ENCODE results near the gene FOXN1.

Gene FOXN1

DNA sequence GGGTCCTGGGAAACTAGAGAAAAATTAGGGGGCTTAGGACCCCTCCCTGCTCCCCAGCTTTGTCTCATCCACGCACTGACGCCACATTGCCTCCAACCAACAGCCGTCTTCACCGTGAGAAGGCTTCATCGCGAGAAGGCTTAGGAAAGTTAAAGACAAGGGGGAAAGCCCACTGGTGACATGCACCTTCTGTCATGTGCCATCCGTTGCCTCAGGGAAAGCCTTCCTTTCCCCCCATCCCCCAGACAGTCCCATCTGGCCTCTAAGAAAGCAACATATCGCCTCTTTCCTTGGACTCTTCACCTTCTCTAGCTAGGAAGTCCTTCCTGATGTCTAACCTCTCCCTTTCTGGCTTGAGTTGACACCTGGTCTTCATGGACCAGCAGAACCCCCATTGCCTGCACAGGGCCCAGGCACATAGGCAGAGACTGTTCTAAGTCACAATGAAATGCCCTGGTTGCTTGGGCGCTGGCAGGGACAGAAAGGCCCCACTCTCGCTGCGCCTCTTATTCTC lies 2.1 kb downstream of the FOXN1 start:
- H3K4me3 ChIP-seq (ENCODE audit: low read depth, low read length) = peak overlapping the region; percentile 18
- DNase-seq = peak; percentile 78
- no peaks in the 10 kb centered on the region for H3K36me3 ChIP-seq
- peak overlapping the region; percentile 89 for H3K27ac ChIP-seq
- TF ChIP-seq, protein P1, sequence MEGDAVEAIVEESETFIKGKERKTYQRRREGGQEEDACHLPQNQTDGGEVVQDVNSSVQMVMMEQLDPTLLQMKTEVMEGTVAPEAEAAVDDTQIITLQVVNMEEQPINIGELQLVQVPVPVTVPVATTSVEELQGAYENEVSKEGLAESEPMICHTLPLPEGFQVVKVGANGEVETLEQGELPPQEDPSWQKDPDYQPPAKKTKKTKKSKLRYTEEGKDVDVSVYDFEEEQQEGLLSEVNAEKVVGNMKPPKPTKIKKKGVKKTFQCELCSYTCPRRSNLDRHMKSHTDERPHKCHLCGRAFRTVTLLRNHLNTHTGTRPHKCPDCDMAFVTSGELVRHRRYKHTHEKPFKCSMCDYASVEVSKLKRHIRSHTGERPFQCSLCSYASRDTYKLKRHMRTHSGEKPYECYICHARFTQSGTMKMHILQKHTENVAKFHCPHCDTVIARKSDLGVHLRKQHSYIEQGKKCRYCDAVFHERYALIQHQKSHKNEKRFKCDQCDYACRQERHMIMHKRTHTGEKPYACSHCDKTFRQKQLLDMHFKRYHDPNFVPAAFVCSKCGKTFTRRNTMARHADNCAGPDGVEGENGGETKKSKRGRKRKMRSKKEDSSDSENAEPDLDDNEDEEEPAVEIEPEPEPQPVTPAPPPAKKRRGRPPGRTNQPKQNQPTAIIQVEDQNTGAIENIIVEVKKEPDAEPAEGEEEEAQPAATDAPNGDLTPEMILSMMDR (IDR thresholded peaks at IDR 0.05; ENCODE audit: low read depth, low read length) = no peak
- no peaks in the 10 kb centered on the region for H3K27me3 ChIP-seq (ENCODE audit: insufficient read depth, low read depth, severe bottlenecking)
- H3K9me3 ChIP-seq (ENCODE audit: severe bottlenecking) = no peaks in the 10 kb centered on the region

DNA sequence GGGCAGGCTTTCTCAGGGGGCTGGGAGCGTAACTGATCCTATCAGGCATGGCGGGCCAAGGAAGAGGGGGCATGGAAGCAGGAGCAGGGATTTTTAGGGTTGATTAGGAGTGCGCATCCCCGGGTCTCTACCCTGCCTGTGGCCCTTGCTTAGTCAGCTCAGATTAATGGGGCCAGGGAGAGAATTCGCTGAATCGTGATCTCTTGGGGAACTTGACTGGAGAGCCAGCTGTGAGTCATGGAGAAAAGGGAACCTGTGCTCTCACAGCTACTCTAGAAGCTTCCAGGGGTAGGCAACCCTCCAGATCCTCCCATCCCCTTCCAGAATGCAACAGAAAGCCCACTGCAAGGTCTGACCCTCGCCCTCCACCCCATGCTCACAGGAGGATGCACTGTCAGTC lies 3.6 kb downstream of the FOXN1 start:
- no peak overlapping the region for H3K27ac ChIP-seq
- no peak overlapping the region for H3K4me3 ChIP-seq (ENCODE audit: low read depth, low read length)
- no peak for DNase-seq
- no peaks in the 10 kb centered on the region for H3K36me3 ChIP-seq
- TF ChIP-seq, protein P1 (IDR thresholded peaks at IDR 0.05; ENCODE audit: low read depth, low read length) = no peak
- H3K9me3 ChIP-seq (ENCODE audit: severe bottlenecking) = no peaks in the 10 kb centered on the region
- H3K27me3 ChIP-seq (ENCODE audit: insufficient read depth, low read depth, severe bottlenecking) = no peaks in the 10 kb centered on the region

DNA sequence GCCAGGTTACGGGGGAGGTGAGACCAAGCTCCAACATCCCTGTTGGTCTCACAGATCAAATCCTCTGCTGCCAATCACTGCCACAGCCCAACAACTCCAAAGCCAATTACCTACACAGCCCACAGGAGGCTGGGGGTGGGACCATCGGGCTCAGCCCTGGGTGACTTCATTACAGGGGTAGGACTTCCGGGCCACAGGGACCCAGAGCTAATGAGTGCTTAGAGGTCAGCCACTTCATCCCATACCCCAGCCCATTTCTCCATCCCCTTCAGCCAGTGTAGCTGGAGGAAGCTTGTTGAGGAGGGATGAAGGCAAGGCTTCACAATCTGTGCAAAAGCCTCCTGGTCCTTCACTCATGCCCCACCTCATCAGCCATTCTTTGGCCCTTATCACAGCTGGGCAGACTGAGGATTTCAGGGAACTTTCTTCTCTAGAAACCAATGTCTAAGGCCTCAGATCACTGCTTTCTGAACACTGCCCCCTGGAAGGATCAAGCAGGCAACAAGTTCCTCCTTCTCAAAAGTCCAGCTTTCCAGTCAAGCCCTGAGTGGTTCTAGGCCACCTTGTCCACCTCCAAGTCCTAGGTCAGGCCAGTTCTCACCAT lies 5.8 kb downstream of the FOXN1 start:
- Histone ChIP-seq H3K9me3 (ENCODE audit: severe bottlenecking) (peaks cover 9% of the 10 kb centered on the region), H3K36me3 (no peaks in the 10 kb centered on the region), H3K27ac (peak overlapping the region; percentile 56), H3K27me3 (ENCODE audit: insufficient read depth, low read depth, severe bottlenecking) (no peaks in the 10 kb centered on the region), H3K4me3 (ENCODE audit: low read depth, low read length) (no peak overlapping the region)
- TF ChIP-seq, protein P1 (IDR thresholded peaks at IDR 0.05; ENCODE audit: low read depth, low read length) = no peak
- peak; percentile 82 for DNase-seq

DNA sequence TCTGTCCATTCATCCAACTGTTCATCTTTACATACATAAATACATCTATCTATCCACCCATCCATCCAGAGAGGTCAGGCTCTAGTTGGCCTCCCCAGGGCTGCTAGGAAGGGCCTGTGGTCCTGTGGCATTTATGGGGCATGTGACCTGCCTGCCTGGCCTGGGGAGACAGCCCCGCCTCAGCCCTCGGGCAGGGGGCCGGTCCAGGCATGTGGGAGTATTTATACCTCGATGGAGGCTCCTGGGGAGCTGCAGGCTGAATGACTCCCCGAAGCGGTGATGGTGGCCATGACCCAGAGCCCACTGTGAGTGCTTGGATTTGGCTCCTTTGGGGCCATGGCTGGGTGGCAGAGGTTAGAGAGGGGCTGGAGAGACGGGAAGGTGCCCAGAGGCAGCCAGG lies 7.3 kb downstream of the FOXN1 start:
- Histone ChIP-seq H3K27me3 (ENCODE audit: insufficient read depth, low read depth, severe bottlenecking) (no peaks in the 10 kb centered on the region), H3K36me3 (no peaks in the 10 kb centered on the region), H3K9me3 (ENCODE audit: severe bottlenecking) (peaks cover 9% of the 10 kb centered on the region), H3K27ac (no peak overlapping the region), H3K4me3 (ENCODE audit: low read depth, low read length) (no peak overlapping the region)
- TF ChIP-seq, protein P1 (IDR thresholded peaks at IDR 0.05; ENCODE audit: low read depth, low read length) = no peak
- no peak for DNase-seq

DNA sequence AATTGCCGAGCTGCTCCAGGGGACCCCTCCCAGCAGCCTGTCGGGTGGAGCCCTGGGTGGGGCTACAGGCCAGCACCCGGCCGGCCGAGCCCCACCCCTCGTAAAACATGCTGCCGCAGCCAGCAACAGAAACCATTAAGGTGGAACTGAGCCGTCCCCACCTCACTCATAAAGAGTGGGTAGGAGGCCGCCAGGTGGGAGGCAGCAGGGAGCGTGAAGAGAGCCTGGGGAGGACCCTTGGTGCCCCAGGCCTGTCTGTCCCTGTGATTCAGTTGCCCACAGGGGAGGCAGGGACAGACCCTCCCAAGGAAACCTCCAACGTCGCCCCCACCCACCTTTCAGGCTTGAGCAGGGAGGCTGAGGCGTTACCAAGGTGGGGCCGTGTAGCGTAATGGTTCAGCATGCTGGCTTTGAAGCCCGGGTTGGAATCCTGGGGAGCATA lies 8.4 kb downstream of the FOXN1 start:
- no peaks in the 10 kb centered on the region for H3K36me3 ChIP-seq
- H3K9me3 ChIP-seq (ENCODE audit: severe bottlenecking) = peaks cover 9% of the 10 kb centered on the region
- no peaks in the 10 kb centered on the region for H3K27me3 ChIP-seq (ENCODE audit: insufficient read depth, low read depth, severe bottlenecking)
- TF ChIP-seq, protein P1 (IDR thresholded peaks at IDR 0.05; ENCODE audit: low read depth, low read length) = no peak
- H3K27ac ChIP-seq = no peak overlapping the region
- no peak overlapping the region for H3K4me3 ChIP-seq (ENCODE audit: low read depth, low read length)
- no peak for DNase-seq

DNA sequence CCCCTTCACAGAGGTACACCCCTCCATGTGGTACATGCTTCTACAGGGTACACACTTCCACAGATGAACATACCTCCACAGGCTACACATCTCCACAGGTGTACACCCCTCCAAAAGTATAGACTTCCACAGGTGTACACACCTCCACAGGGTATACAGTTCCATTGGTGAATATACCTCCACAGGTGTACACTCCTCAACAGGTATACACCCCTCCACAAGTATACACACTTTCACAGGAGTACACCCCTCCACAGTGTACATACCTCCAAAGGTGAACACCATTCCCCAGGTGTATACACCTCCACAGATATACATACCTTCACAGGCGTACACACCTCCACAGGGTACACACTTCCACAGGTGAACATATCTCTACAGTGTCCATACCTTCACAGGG lies 9.4 kb downstream of the FOXN1 start:
- H3K36me3 ChIP-seq = no peaks in the 10 kb centered on the region
- no peak overlapping the region for H3K27ac ChIP-seq
- TF ChIP-seq, protein P1 (IDR thresholded peaks at IDR 0.05; ENCODE audit: low read depth, low read length) = no peak
- no peaks in the 10 kb centered on the region for H3K27me3 ChIP-seq (ENCODE audit: insufficient read depth, low read depth, severe bottlenecking)
- H3K4me3 ChIP-seq (ENCODE audit: low read depth, low read length) = no peak overlapping the region
- peaks cover 9% of the 10 kb centered on the region for H3K9me3 ChIP-seq (ENCODE audit: severe bottlenecking)
- no peak for DNase-seq
